ENCODE measurements around the gene LACTBL1. TPM values are rescaled to one million over a fixed set of nuclear protein-coding genes. Genes with fewer than 3 reads are reported as not detected.

Gene LACTBL1
- total and polyA plus RNA-seq, 4 donors: not detected

GRCh38 chr1:22976127-22976460, 3.4 kb upstream of the LACTBL1 start:
- H3K36me3 ChIP-seq (ENCODE audit: control insufficient read depth in 4 of 4, insufficient read depth in 3 of 4, low read depth in 1 of 4, low read length in 3 of 4): no peaks in the 10 kb centered on the region
- no peaks in the 10 kb centered on the region for H3K27me3 ChIP-seq (ENCODE audit: control insufficient read depth in 4 of 4, insufficient read depth in 4 of 4, low read length in 3 of 4)
- no peak overlapping the region for H3K4me3 ChIP-seq (ENCODE audit: low read depth in 1 of 3, low read length in 3 of 3)
- H3K4me1 ChIP-seq (ENCODE audit: control insufficient read depth in 4 of 4, insufficient read depth in 4 of 4, low read length in 3 of 4): no peaks in the 10 kb centered on the region
- no peak overlapping the region for H3K9ac ChIP-seq (ENCODE audit: low read depth in 1 of 2, low read length in 2 of 2)
- no peaks in the 10 kb centered on the region for H3K9me3 ChIP-seq (ENCODE audit: control insufficient read depth in 4 of 4, low read length in 3 of 4)
- DNase-seq (ENCODE audit: low spot score): no peak
- H3K27ac ChIP-seq (ENCODE audit: low read depth in 1 of 2, low read length in 2 of 2): no peak overlapping the region
- TF ChIP-seq SP1 (IDR thresholded peaks at IDR 0.05) (no peak), RXRA (IDR thresholded peaks at IDR 0.05) (no peak), RAD21 (IDR thresholded peaks at IDR 0.05) (no peak), HNF4G (IDR thresholded peaks at IDR 0.05) (no peak), JUND (IDR thresholded peaks at IDR 0.05) (no peak), HNF4A (conservative IDR thresholded peaks at IDR 0.05) (no peak), CTCF (IDR thresholded peaks at IDR 0.05; ENCODE audit: low read depth, low read length, missing input control) (no peak)
- 58% methylated on average over 4 of the region's 4 CpGs for WGBS

GRCh38 chr1:22975694-22976093, 3.0 kb upstream of the LACTBL1 start:
- no peaks in the 10 kb centered on the region for H3K4me1 ChIP-seq (ENCODE audit: control insufficient read depth in 4 of 4, insufficient read depth in 4 of 4, low read length in 3 of 4)
- H3K27ac ChIP-seq (ENCODE audit: low read depth in 1 of 2, low read length in 2 of 2): no peak overlapping the region
- no peak for TF ChIP-seq CTCF (IDR thresholded peaks at IDR 0.05; ENCODE audit: low read depth, low read length, missing input control)
- TF ChIP-seq NR2F2 (IDR thresholded peaks at IDR 0.05): no peak
- TF ChIP-seq RAD21 (IDR thresholded peaks at IDR 0.05): no peak
- no peak for TF ChIP-seq JUND (IDR thresholded peaks at IDR 0.05)
- TF ChIP-seq EGR1 (IDR thresholded peaks at IDR 0.05; ENCODE audit: low read depth in 2 of 2): no peak
- no peak for TF ChIP-seq HNF4G (IDR thresholded peaks at IDR 0.05)
- no peaks in the 10 kb centered on the region for H3K36me3 ChIP-seq (ENCODE audit: control insufficient read depth in 4 of 4, insufficient read depth in 3 of 4, low read depth in 1 of 4, low read length in 3 of 4)
- no peak overlapping the region for H3K4me3 ChIP-seq (ENCODE audit: low read depth in 1 of 3, low read length in 3 of 3)
- 76% methylated on average over 3 of the region's 3 CpGs for WGBS
- H3K9me3 ChIP-seq (ENCODE audit: control insufficient read depth in 4 of 4, low read length in 3 of 4): no peaks in the 10 kb centered on the region
- no peak overlapping the region for H3K9ac ChIP-seq (ENCODE audit: low read depth in 1 of 2, low read length in 2 of 2)
- DNase-seq (ENCODE audit: low spot score): no peak
- no peaks in the 10 kb centered on the region for H3K27me3 ChIP-seq (ENCODE audit: control insufficient read depth in 4 of 4, insufficient read depth in 4 of 4, low read length in 3 of 4)

GRCh38 chr1:22971611-22972405, 858 bp downstream of the LACTBL1 start:
- TF ChIP-seq SP1 (IDR thresholded peaks at IDR 0.05) (no peak), EGR1 (IDR thresholded peaks at IDR 0.05; ENCODE audit: low read depth in 2 of 2) (no peak), ATF3 (IDR thresholded peaks at IDR 0.05) (no peak), JUND (IDR thresholded peaks at IDR 0.05) (no peak), HNF4G (IDR thresholded peaks at IDR 0.05) (no peak), REST (IDR thresholded peaks at IDR 0.05) (no peak), TAF1 (conservative IDR thresholded peaks at IDR 0.05) (no peak), MAX (IDR thresholded peaks at IDR 0.05) (no peak), HNF4A (conservative IDR thresholded peaks at IDR 0.05) (no peak), GABPA (IDR thresholded peaks at IDR 0.05 in 1 of 2, conservative IDR thresholded peaks at IDR 0.05 in 1 of 2) (no peak), FOXA1 (IDR thresholded peaks at IDR 0.05) (no peak), NR2F2 (IDR thresholded peaks at IDR 0.05) (no peak), RXRA (IDR thresholded peaks at IDR 0.05) (no peak)
- DNase-seq (ENCODE audit: low spot score): no peak
- Histone ChIP-seq H3K9ac (ENCODE audit: low read depth in 1 of 2, low read length in 2 of 2) (no peak overlapping the region), H3K27me3 (ENCODE audit: control insufficient read depth in 4 of 4, insufficient read depth in 4 of 4, low read length in 3 of 4) (peaks cover 0 to 4% (median under 1%) of the 10 kb centered on the region in 4 donors), H3K36me3 (ENCODE audit: control insufficient read depth in 4 of 4, insufficient read depth in 3 of 4, low read depth in 1 of 4, low read length in 3 of 4) (no peaks in the 10 kb centered on the region), H3K9me3 (ENCODE audit: control insufficient read depth in 4 of 4, low read length in 3 of 4) (no peaks in the 10 kb centered on the region), H3K4me3 (ENCODE audit: low read depth in 1 of 3, low read length in 3 of 3) (no peak overlapping the region), H3K27ac (ENCODE audit: low read depth in 1 of 2, low read length in 2 of 2) (no peak overlapping the region), H3K4me1 (ENCODE audit: control insufficient read depth in 4 of 4, insufficient read depth in 4 of 4, low read length in 3 of 4) (no peaks in the 10 kb centered on the region)
- WGBS: 66% methylated on average over 5 of the region's 5 CpGs
